Measurements from ENCODE around the gene ARHGEF28.
A peak's percentile ranks its signal among the peaks of the same experiment; 100 is the strongest.

Gene ARHGEF28

GRCh38 chr5:73743161-73743560 lies 117.2 kb downstream of the ARHGEF28 start:
- no peak for DNase-seq

- no peak for DNase-seq
Measured at GRCh38 chr5:73745836-73746235, 119.8 kb downstream of the ARHGEF28 start.

GRCh38 chr5:73746608-73747007 lies 120.6 kb downstream of the ARHGEF28 start:
- no peak for DNase-seq

GRCh38 chr5:73747696-73748380 lies 121.8 kb downstream of the ARHGEF28 start:
- no peak for DNase-seq

- DNase-seq: no peak
Measured at GRCh38 chr5:73748510-73749400, 122.8 kb downstream of the ARHGEF28 start.

- DNase-seq: no peak
Measured at GRCh38 chr5:73749485-73750270, 123.7 kb downstream of the ARHGEF28 start.

GRCh38 chr5:73751254-73751914 lies 125.4 kb downstream of the ARHGEF28 start:
- DNase-seq: no peak

- DNase-seq: no peak
Measured at GRCh38 chr5:73754254-73754653, 128.3 kb downstream of the ARHGEF28 start.

GRCh38 chr5:73757416-73757815 lies 131.4 kb downstream of the ARHGEF28 start:
- no peak for DNase-seq

- DNase-seq: no peak
Measured at GRCh38 chr5:73759771-73760170, 133.8 kb downstream of the ARHGEF28 start.

GRCh38 chr5:73763300-73764032 lies 137.5 kb downstream of the ARHGEF28 start:
- peak; percentile 21 for DNase-seq

- DNase-seq: peak; percentile 41
Measured at GRCh38 chr5:73764586-73764985, 138.6 kb downstream of the ARHGEF28 start.

- DNase-seq: no peak
Measured at GRCh38 chr5:73764996-73765395, 139.0 kb downstream of the ARHGEF28 start.

GRCh38 chr5:73766902-73767301 lies 140.9 kb downstream of the ARHGEF28 start:
- DNase-seq: no peak

GRCh38 chr5:73770172-73771025 lies 144.4 kb downstream of the ARHGEF28 start:
- no peak for DNase-seq

GRCh38 chr5:73774924-73775323 lies 148.9 kb downstream of the ARHGEF28 start:
- no peak for DNase-seq

GRCh38 chr5:73776405-73776804 lies 150.4 kb downstream of the ARHGEF28 start:
- DNase-seq: no peak

GRCh38 chr5:73777192-73777591 lies 151.2 kb downstream of the ARHGEF28 start:
- no peak for DNase-seq

GRCh38 chr5:73780302-73781080 lies 154.5 kb downstream of the ARHGEF28 start:
- no peak for DNase-seq

GRCh38 chr5:73781107-73781768 lies 155.2 kb downstream of the ARHGEF28 start:
- DNase-seq: no peak
